RCC 7860 (cell line): ENCODE measurements around the gene PRICKLE4.
"Not testable (repeated sequence)": the region's sequence is repeated elsewhere in the genome, so short reads cannot be mapped to it uniquely, and the experiment has no call there.

Experiments
- DNase-seq: peaks from one replicate; pipeline ENCODE4 v3.0.0-alpha.2; 2015; ENCODE audit warnings: low spot score
- FAIRE-seq: peaks from 2 replicates; lab custom pipeline; 2012; peaks lifted over from hg19 to GRCh38; lab: Jason Lieb, UNC

Gene PRICKLE4

GRCh38 chr6:41743406-41744235 is 37.0 kb upstream of the PRICKLE4 start:
- DNase-seq = no peak
- no peak for FAIRE-seq

GRCh38 chr6:41744236-41744787 is 36.3 kb upstream of the PRICKLE4 start:
- no peak for DNase-seq
- no peak for FAIRE-seq

GRCh38 chr6:41746107-41746506 is 34.5 kb upstream of the PRICKLE4 start:
- FAIRE-seq (no peak), DNase-seq (no peak)

- DNase-seq = no peak
Observed at GRCh38 chr6:41747256-41748101, 33.1 kb upstream of the PRICKLE4 start, which contains the start of gene PGC. Gene PGC, minus strand, starts transcription at chr6:41747397. Its CDS starts 63 bp downstream, at chr6:41747334.

DNA sequence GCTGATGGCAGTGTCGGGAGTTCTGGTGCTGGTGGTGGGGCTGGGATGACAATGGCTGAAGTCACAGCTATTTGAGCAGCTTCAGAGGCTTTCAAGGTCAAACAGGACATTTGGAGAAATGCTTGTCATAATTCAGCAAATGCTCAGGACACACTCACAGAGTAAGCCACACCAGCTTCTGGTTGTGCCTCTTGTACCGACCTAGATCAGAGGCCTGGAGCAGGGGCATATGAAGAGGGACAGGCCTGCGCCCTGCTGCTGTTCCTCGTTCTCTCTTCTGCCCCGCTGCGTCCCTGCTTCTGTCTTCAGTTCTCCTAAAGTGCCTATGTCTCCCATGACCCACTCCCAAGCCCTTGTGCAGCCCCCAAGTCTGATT is 32.5 kb upstream of the PRICKLE4 start:
- DNase-seq (no peak), FAIRE-seq (no peak)

More at GRCh38 chr6:41747256-41748101, 33.1 kb upstream of the PRICKLE4 start, which contains the start of gene PGC:
- no peak for FAIRE-seq

DNA sequence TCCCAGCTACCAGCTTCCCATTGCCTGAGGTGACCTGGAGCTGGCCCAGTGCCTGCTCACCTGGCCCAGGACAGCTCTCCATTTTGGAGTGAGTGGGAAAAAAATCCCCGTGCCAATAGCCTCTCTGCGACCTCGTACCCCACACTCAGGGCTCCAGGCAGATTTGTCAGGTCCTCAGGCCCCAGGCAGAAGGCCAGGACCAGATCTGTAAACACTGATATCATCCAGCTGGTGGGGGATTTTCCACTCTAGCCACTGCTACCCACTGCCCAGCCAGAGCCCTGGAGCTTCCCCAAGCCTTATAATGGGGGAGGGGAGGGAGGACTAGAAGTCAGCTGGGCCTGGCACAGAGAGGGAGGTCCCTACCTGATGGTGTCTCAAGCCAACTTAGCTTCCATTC is 32.0 kb upstream of the PRICKLE4 start:
- DNase-seq (no peak), FAIRE-seq (no peak)

GRCh38 chr6:41750374-41750773 is 30.2 kb upstream of the PRICKLE4 start:
- FAIRE-seq (no peak), DNase-seq (no peak)

- FAIRE-seq (no peak), DNase-seq (no peak)
Observed at GRCh38 chr6:41755895-41756294, 24.7 kb upstream of the PRICKLE4 start.

DNA sequence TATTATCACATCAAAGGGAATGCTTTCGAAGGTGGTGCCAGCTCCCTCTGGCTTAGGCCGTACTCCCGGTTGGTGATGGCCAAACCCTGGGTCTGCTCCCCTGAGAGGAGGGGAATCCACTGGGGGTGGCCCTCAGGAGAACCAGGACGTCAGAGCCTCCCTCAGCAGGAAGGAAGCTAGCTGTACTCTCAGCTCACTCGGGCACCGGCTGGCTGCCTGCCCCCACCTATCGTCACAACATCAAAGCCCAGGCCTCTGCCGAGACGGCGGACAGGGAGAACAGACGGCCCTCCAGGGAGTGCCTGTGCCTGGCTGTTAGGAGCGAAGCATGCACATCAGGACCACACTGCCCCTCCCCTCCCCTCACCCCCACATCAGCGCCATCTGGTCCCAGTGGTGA is 24.2 kb upstream of the PRICKLE4 start:
- FAIRE-seq = no peak
- DNase-seq = no peak

- no peak for FAIRE-seq
- DNase-seq = no peak
Observed at GRCh38 chr6:41757271-41757670, 23.3 kb upstream of the PRICKLE4 start.

DNA sequence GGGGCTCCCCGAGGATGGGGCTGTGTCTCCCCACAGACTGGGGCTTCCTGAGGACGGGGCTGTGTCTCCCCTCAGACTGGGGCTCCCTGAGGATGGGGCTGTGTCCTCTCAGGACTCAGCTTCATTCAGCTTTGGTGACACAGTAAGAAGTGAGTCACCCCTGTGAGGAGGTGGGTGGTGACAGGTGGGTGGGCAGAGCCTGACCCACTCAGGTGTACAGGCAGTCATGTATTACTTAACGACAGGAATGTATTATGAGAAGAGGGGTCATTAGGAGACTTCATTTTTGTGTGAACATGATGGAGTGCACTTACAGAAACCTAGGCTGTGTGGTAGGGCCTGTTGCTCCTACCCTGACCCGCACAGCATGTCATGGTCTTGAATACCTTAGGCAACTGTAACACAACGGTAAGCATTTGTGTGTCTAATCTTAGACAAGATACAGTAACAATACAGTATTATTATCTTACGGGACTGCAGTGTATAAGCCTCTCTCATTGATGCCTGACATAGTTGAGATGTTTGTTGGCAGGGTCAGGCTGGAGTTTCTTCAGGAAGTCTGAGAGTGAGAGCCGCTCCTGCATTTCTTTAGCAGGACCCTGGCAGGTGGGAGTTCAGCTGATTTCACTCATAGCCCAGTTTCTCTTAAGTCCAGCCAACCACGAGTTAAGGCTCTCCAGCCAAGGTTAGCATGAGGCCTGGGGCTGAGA is 22.5 kb upstream of the PRICKLE4 start:
- DNase-seq (no peak), FAIRE-seq (no peak)

- no peak for DNase-seq
- no peak for FAIRE-seq
Observed at GRCh38 chr6:41758641-41759035, 21.9 kb upstream of the PRICKLE4 start.

DNA sequence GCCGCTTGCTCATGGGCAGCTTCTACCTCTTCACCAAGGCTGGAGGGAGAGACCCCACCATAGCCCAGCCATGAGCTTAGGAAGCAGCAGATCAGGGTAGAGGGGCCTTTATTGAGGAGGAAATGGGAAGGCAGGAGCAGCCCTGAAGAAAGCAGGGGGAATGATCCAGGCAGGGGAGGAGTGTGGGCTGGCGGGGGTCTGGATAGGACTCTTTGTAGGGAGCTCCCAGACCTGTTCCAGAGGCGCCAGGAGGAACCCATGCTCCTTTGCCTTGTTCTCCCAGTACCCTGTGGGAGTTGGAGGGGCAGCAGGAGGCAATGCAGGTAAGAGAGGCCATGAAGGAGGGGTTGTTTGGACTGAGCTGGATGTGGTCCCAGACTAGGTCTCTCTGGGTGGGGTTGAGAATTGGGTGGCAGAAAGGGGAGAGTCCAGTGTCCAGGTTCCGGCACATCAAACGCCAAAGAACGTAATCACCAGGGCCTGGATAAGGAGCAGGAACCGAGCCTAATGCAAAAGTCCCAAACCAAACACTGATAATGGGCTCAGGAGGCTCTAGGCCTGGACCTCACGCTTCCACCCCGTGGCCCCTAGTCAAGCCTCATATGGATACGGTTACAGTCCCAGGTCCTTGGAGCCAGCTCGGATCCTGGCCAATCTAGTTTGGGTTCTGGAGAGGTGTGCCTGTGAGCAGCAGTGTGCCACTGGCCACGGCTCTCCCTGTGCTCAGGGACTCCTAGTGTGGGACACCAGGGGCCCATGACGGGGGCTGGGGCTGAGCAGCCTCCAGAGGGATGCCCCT is 21.3 kb upstream of the PRICKLE4 start:
- DNase-seq (no peak), FAIRE-seq (no peak)

GRCh38 chr6:41759905-41760579 is 20.5 kb upstream of the PRICKLE4 start:
- no peak for DNase-seq
- no peak for FAIRE-seq

DNA sequence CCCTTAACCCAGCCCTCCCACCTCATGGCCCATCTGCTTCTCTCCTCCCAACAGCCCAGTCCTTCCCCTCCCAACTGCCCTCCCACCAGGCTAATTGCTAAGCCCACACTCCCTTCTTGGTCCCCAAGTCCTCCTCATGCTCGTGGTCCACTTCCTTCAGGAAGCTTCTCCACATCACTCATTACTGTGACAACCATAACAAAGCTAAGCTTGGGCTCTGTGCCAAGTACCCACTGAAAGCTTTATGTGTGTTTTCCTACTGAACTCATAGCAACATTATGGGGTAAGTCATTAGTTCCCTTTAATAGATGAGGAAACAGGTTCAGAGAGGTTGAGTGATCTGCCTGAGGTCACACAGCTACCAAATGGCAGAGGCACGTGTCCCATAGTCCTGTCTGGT is 17.1 kb upstream of the PRICKLE4 start:
- FAIRE-seq (no peak), DNase-seq (no peak)

GRCh38 chr6:41766043-41766664 is 14.4 kb upstream of the PRICKLE4 start:
- DNase-seq, FAIRE-seq: not testable (repeated sequence)

DNA sequence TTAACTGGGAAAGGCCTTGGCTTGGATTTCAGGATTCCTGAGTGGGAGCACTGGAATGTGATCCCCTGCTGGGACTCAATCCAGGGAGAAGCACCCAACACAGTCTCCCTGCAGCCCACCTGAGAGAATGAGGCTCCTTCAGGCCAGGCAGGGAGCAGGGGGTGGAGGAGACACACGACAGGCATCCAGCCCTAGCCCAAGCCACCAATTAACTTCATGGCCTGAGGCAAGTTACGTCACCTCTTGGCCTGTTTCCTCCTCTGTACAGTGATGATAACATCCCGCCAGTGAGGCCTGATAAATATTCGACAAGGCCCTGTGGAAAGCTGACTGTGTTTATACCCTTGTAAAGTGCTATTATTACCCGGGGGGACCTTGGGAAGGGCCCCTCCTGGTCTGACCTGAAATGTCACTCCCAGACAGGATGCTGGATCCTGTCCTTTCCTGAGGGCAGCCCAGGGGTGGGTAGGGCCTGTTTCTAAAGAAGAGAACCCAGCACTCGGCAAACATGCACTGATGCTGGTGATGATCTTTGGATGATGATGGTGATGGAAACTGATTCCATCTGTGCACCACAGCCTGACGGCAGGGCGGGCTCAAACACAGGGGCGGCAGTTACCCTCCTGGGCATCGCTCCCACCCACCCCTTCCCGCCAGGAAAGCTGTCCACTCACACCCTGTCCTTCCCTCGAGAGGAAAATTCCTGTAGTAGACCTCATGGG is 13.3 kb upstream of the PRICKLE4 start:
- FAIRE-seq (no peak), DNase-seq (no peak)

- DNase-seq (no peak), FAIRE-seq (no peak)
Observed at GRCh38 chr6:41768545-41769308, 11.9 kb upstream of the PRICKLE4 start.
